ENCODE data around the gene SMIM5.

DNA sequence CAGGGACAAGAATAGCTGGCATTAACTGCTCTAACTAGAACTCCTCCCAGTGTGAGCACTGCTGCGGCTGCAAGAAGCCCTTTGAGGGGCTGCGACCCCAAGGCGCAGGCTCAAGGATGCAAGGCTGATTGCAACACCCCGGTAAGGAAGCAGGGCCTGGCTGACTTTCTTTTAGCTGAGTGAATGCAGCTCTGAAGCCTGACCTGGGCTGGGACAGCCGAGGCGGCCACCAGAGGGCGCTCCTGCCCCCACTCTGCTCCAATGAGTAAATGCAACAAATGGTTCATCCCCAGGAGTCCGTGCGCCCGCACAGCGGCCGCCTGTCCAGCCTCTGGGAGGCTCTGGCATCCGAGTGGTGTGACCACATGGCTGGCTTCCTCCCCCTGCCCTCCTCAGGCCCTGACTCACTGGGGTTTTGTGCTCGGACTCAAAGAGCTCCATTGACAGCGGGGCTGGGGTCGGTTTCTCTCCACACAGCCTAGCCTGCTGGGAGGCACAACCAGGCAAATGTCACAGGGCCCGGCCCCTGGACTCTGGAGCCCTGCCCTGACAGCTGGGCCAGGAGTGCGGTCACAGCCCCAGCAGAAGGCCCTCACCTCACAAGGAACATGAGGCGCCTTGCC lies at the start of gene SMIM5:
- TF ChIP-seq, protein P1, sequence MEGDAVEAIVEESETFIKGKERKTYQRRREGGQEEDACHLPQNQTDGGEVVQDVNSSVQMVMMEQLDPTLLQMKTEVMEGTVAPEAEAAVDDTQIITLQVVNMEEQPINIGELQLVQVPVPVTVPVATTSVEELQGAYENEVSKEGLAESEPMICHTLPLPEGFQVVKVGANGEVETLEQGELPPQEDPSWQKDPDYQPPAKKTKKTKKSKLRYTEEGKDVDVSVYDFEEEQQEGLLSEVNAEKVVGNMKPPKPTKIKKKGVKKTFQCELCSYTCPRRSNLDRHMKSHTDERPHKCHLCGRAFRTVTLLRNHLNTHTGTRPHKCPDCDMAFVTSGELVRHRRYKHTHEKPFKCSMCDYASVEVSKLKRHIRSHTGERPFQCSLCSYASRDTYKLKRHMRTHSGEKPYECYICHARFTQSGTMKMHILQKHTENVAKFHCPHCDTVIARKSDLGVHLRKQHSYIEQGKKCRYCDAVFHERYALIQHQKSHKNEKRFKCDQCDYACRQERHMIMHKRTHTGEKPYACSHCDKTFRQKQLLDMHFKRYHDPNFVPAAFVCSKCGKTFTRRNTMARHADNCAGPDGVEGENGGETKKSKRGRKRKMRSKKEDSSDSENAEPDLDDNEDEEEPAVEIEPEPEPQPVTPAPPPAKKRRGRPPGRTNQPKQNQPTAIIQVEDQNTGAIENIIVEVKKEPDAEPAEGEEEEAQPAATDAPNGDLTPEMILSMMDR (IDR thresholded peaks at IDR 0.05): peak; percentile 58 to 93 (median 84)
- TF ChIP-seq EP300 (IDR thresholded peaks at IDR 0.05) (no peak), POLR2AphosphoS5 (IDR thresholded peaks at IDR 0.05) (peak; percentile 32 to 60 (median 54))
